GM18909 (cell line): ENCODE data around the gene PLEKHA7.

Experiments
- ATAC-seq: cut with Tn5 transposase; IDR thresholded peaks from one replicate; pipeline ENCODE4 v1.9.1; 2021; ENCODE audit warnings: mild to moderate bottlenecking; ENCODE audit not compliant: unreplicated experiment, poor library complexity

The PLEKHA7 gene

DNA sequence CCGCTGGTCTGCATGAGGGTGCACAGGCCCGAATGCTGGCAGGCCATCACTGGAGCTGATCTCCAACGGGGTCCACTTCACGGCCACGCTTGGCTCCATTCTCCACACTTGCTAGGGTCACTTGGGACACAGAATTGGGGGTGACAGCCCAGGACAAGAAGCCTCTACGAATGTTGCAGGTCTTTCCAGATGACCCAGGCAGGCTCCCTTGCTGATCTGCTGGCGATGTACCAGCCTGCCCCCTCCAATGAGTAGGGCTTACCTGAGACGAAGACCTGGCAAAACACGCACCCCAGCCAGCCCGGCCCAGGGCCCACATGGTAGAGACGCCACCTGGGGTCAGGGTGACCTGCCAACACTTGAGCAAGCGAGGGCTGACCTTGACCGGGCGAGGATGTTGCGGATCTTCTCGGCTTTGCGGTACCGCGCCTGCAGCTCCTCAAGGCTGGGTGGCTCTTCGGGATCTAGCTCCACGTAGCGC, 230.9 kb downstream of the PLEKHA7 start:
- no peak for ATAC-seq

DNA sequence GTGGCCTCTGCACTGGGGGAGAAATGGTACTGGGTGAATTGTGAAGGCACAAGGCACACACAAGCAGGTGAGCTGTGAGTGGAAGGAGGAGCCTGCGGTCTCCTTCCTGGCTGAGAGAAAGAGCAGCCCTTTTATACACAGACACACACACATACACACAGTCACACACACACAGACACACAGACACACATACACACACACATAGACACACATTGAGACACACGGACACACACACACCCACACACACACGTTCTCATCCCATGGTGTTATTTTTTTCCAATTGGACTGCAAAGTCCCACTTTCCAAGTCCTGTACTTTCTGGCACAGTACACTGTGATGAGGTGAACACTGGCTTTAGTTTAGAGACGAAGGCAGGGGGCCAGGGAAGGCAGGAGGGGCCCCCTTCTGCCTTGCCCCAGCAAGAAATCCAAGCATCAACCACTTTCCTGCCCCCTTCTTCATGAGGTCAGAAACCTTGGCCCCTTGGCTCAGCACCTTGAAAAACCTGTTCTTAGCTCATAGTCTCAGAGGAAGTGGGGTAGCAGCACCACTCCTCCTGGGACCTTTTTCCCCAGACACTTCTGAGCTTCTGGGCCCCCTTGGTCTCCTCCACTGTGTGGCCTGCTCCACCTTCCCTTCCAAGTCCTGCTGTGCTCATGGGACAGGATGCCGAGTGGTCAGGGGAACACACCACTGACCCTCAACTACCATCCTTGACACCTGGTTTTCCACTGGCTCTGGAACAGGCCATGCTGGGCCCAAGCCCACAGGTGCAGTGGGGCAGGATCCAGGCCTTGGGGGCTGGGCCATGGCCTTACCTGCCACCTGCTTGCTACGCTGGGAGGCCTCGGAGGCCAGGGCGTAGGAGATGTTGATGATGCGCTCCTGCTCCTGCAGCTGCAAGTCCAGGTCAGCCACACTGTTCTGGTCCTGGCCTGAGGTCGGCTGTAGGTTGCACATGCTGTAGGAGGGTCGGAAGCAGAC, 232.0 kb downstream of the PLEKHA7 start:
- ATAC-seq, result no peak

GRCh38 chr11:16780698-16781550, 233.3 kb downstream of the PLEKHA7 start:
- no peak for ATAC-seq

- ATAC-seq, result no peak
These were observed 234.1 kb downstream of the PLEKHA7 start for GRCh38 chr11:16780146-16780545.

- no peak for ATAC-seq
These were observed 234.8 kb downstream of the PLEKHA7 start for GRCh38 chr11:16779436-16779835.

DNA sequence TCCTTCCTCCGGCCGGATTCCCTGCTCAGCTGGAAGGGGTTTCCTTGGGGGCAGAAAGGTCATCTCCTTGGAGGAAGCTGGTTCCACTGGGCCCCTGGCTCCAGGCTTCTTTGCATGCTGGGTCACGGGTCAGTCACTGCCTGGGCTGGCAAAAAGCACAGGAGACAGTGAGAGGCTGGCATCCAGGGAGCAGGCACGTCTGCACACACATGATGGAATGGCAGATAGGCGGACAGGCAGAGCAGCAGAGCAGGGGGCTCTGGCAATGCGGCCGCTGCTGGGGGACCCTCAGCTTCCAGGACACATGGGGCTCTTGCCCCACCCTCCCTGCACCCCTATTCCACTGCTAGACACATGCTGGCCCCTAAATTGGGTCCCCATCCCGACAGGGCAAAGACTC, 235.3 kb downstream of the PLEKHA7 start:
- no peak for ATAC-seq

- no peak for ATAC-seq
These were observed 235.9 kb downstream of the PLEKHA7 start for GRCh38 chr11:16778286-16778685.

GRCh38 chr11:16777613-16777975, 236.6 kb downstream of the PLEKHA7 start:
- no peak for ATAC-seq

- ATAC-seq, result no peak
These were observed 237.3 kb downstream of the PLEKHA7 start for GRCh38 chr11:16776711-16777612.

- no peak for ATAC-seq
These were observed 238.5 kb downstream of the PLEKHA7 start for GRCh38 chr11:16775614-16776283.

DNA sequence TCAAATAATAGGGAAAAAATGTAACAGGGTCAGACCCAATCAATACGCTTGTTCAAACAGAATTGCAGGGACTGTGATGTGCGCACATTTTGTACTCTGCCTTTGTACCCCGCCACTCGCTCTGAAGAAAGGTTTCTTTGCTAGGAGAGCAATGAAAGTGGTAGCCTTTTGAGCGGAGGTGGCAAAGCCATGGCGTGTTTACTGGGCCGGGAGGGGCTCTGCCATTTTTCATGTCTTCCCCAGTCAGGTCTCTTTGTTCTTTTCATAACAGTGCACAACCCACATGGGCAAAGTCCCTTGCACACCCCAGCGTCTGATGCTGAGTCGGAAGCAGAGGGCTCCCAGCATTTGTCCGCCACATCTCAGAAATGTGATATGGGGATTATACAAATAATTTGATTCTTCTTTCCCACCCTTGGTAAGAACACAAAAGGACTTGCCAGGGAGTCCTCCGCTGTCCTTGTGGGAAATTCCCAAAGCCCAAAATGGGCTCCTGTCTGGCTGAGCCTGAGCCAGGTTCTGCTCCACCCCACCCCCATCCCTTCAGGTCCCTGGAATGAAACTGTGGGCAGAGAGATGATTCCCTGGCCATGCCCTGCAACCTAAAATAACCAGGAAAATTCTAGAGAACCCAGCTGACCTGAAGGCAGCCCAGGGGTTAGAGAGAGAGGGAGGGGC, 239.1 kb downstream of the PLEKHA7 start:
- no peak for ATAC-seq

GRCh38 chr11:16773981-16774935, 240.0 kb downstream of the PLEKHA7 start:
- no peak for ATAC-seq

GRCh38 chr11:16772141-16772512, 242.1 kb downstream of the PLEKHA7 start:
- ATAC-seq, result no peak

- ATAC-seq, result no peak
These were observed 242.7 kb downstream of the PLEKHA7 start for GRCh38 chr11:16771350-16772140.

DNA sequence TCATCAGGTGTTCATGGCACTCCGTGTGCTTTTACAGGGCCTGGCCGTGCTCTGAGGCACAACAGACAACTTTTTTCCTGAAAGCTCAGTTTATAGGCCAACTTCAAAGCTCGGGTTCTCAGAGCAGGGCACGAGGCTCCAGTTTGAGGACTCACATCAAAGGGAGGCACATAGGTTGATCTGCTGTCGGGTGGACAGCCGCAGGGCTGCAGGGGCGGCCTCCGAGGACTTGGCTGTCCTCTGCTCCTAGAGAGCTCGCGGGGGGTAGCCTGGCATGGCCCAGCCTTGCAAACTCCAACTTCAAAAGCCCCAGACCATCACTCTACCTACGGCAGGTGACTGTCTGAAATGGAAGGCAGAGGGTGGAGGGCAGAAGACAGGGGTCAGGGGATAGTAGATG, 244.2 kb downstream of the PLEKHA7 start:
- no peak for ATAC-seq

- no peak for ATAC-seq
These were observed 244.8 kb downstream of the PLEKHA7 start for GRCh38 chr11:16769386-16769785.

GRCh38 chr11:16767957-16768356, 246.3 kb downstream of the PLEKHA7 start:
- no peak for ATAC-seq
